HFFc6 (cell line): ENCODE measurements around the gene SLC44A5. TPM values are rescaled to one million over a fixed set of nuclear protein-coding genes. Genes with fewer than 3 reads are reported as not detected.
A peak's percentile ranks its signal among the peaks of the same experiment; 100 is the strongest.

Experiments used
- DNase-seq: peaks from one replicate; pipeline ENCODE4 v3.0.0-alpha.2; 2018
- H3K27ac Mint-ChIP-seq: 2 replicates; pipeline ENCODE4 v1.8.0; 2020; ENCODE audit warnings: mild to moderate bottlenecking, mixed read lengths
- H3K27me3 Mint-ChIP-seq: 2 replicates; pipeline ENCODE4 v1.8.0; 2021; ENCODE audit warnings: mild to moderate bottlenecking, moderate library complexity, mixed read lengths; ENCODE audit not compliant: insufficient read depth
- H3K36me3 Mint-ChIP-seq: 2 replicates; pipeline ENCODE4 v1.8.0; 2021; ENCODE audit warnings: low read depth, mixed read lengths
- H3K4me1 Mint-ChIP-seq: 2 replicates; pipeline ENCODE4 v1.8.0; 2020; ENCODE audit warnings: low read depth, mixed read lengths
- H3K4me3 Mint-ChIP-seq: 2 replicates; pipeline ENCODE4 v1.8.0; 2020; ENCODE audit warnings: mild to moderate bottlenecking, moderate library complexity, mixed read lengths
- H3K9me3 Mint-ChIP-seq: 2 replicates; pipeline ENCODE4 v1.8.0; 2020; ENCODE audit warnings: mild to moderate bottlenecking, mixed read lengths
- CTCF ChIP-seq: fragments of 200-600 bp; sonication (generic); IDR thresholded peaks from 2 replicates; pipeline ENCODE4 v1.5.0; 2021; ENCODE audit warnings: antibody characterized with exemption, mild to moderate bottlenecking
- total RNA-seq, 6 experiments: library from RNA; stranded (reverse); fragmentation: NEBNext Ultra II Directional; extraction: Animal tissue kit (Norgen Biotek cat#: 25700); gene quantifications; 2 replicates in 1 of 6; 3 replicates in 5 of 6; pipeline ENCODE4 v1.2.3, GENCODE V29; 2021

Gene SLC44A5
- total RNA-seq, 6 experiments from 2014 or later, result not detected

DNA sequence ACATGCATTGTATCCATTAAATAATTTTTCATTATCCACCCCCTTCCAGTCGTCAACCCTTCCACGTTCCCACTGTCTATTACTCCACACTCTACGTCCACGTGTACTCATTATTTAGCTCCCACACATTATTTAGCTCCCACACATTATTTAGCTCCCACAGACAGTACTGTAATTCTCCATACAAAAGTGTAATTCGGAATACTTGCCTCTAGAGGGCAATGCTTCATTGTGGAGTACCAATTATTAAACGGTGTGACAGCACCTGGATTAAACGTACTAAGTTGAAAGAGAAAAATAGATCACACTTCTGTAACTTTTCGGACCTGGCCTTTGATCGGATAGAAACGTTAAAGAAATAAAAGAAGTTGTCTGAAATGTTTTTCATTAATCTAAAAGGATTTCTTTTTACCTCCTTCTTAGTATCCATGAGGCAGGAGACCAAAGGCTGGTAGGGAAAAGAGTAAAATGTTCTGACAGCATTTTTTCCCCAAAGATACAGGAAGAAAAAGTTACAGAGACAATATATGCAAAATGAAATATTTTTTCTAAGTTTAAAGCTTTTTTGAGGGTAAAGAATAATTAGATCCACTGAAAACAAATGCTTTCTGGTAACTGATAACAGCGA lies 377.5 kb downstream of the SLC44A5 start:
- Mint-ChIP-seq H3K27me3 (no peaks in the 10 kb centered on the region), H3K9me3 (no peaks in the 10 kb centered on the region), H3K4me3 (no peak overlapping the region), H3K4me1 (no peaks in the 10 kb centered on the region), H3K36me3 (no peaks in the 10 kb centered on the region), H3K27ac (no peak overlapping the region)
- TF ChIP-seq CTCF, result peak; percentile 74
- peak; percentile 10 for DNase-seq

DNA sequence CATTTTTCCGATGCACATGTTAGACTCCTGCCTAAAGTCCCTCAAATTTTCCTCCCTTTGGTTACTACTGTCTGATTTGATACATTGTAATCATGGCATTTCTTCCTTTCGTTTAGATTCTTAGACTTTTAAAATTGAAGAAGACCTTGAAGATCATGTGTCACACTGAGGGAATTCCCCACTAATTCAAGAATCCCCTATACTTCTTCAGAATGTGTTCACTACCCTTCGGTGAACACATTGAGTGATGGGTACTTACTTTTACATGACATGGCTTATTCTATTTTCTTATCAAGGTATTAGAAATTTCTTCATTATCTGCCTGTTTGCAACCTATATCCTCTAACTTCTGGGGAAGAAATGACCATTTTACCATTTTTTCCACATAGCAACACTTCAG lies 390.8 kb downstream of the SLC44A5 start:
- TF ChIP-seq CTCF, result no peak
- peaks cover 10% of the 10 kb centered on the region; the same call in 1 of the 2 replicates for H3K9me3 Mint-ChIP-seq
- no peaks in the 10 kb centered on the region for H3K4me1 Mint-ChIP-seq
- H3K4me3 Mint-ChIP-seq, result no peak overlapping the region
- no peak overlapping the region for H3K27ac Mint-ChIP-seq
- H3K36me3 Mint-ChIP-seq, result no peaks in the 10 kb centered on the region
- H3K27me3 Mint-ChIP-seq, result no peaks in the 10 kb centered on the region
- no peak for DNase-seq

DNA sequence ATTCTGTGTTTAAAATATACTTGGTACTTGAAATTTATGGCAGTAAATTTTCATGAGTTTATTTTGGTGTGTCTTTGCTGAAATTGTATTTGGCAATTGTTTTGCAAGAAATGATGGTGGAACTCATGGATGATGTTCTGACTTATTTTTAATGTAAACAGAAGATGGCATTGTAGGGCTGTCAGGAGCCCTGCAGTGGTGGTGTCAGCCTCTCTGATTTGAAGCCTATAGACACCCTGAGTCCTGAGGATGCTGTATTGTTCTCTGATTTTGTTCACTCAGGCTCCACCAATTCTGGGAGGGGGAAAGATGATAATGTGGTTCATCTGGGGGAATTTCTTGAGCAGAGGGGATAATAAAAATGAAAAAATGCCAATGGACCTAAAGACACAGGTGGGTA lies 396.9 kb downstream of the SLC44A5 start:
- no peak for TF ChIP-seq CTCF
- Mint-ChIP-seq H3K36me3 (no peaks in the 10 kb centered on the region), H3K4me3 (no peak overlapping the region), H3K4me1 (no peaks in the 10 kb centered on the region), H3K27me3 (no peaks in the 10 kb centered on the region), H3K27ac (no peak overlapping the region), H3K9me3 (peaks cover 8% of the 10 kb centered on the region; the same call in 1 of the 2 replicates)
- DNase-seq, result no peak

DNA sequence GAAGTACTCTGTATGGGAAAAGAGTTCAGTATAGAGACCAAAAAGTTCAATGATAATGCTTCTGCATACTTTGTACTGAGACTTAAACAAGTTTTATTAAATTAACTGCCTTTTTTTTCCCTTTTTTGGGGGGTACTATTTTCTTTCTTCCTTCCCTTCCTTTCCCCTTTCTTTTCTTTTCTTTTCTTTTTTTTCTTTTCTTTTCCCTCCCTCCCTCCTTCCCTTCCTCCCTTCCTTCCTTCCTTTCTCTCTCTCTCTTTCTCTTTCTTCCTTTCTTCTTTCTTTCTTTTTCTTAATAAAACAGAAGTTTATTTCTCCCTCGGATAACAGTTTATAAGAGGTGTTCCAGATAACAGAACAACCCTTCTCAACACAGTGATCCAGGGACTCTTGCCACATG lies 399.3 kb downstream of the SLC44A5 start:
- H3K27ac Mint-ChIP-seq, result no peak overlapping the region
- H3K27me3 Mint-ChIP-seq, result no peaks in the 10 kb centered on the region
- no peaks in the 10 kb centered on the region for H3K4me1 Mint-ChIP-seq
- peaks cover 8% of the 10 kb centered on the region; the same call in 1 of the 2 replicates for H3K9me3 Mint-ChIP-seq
- DNase-seq, result no peak
- no peak overlapping the region for H3K4me3 Mint-ChIP-seq
- no peak for TF ChIP-seq CTCF
- H3K36me3 Mint-ChIP-seq, result no peaks in the 10 kb centered on the region

GRCh38 chr1:75208862-75209261 lies 402.1 kb downstream of the SLC44A5 start:
- DNase-seq, result no peak
- no peak overlapping the region for H3K4me3 Mint-ChIP-seq
- H3K9me3 Mint-ChIP-seq, result peaks cover 4% of the 10 kb centered on the region; the same call in 1 of the 2 replicates
- TF ChIP-seq CTCF, result no peak
- H3K27me3 Mint-ChIP-seq, result no peaks in the 10 kb centered on the region
- H3K4me1 Mint-ChIP-seq, result no peaks in the 10 kb centered on the region
- no peaks in the 10 kb centered on the region for H3K36me3 Mint-ChIP-seq
- H3K27ac Mint-ChIP-seq, result no peak overlapping the region
